T-helper 1 cell treated with Interleukin-12 subunit alpha and Interleukin-12 subunit beta and Interleukin-4 antibody, amounts not matched to agents 30 μg/mL and 1 μg/mL, for 36 hours (primary cell): Measurements from ENCODE around the gene ADGRB3.
"Not testable (repeated sequence)": the region's sequence is repeated elsewhere in the genome, so short reads cannot be mapped to it uniquely, and the experiment has no call there.

Experiments
- H3K27ac Mint-ChIP-seq: one replicate; pipeline ENCODE4 v1.8.0; 2021; ENCODE audit warnings: mild to moderate bottlenecking, mixed read lengths
- H3K27me3 Mint-ChIP-seq: one replicate; pipeline ENCODE4 v1.8.0; 2021; ENCODE audit warnings: low read depth, mixed read lengths
- H3K36me3 Mint-ChIP-seq: one replicate; pipeline ENCODE4 v1.8.0; 2021; ENCODE audit warnings: low read depth, mixed read lengths
- H3K4me1 Mint-ChIP-seq: one replicate; pipeline ENCODE4 v1.8.0; 2021; ENCODE audit warnings: low read depth, mixed read lengths
- H3K4me3 Mint-ChIP-seq: one replicate; pipeline ENCODE4 v1.8.0; 2021; ENCODE audit warnings: mild to moderate bottlenecking, moderate library complexity, mixed read lengths
- H3K9me3 Mint-ChIP-seq: one replicate; pipeline ENCODE4 v1.8.0; 2021; ENCODE audit warnings: mixed read lengths

The ADGRB3 gene

GRCh38 chr6:69424581-69424980 is 789.5 kb downstream of the ADGRB3 start:
- Mint-ChIP-seq H3K36me3 (no peaks in the 10 kb centered on the region), H3K27ac (no peak overlapping the region), H3K4me1 (no peaks in the 10 kb centered on the region), H3K9me3 (no peaks in the 10 kb centered on the region), H3K4me3 (no peak overlapping the region), H3K27me3 (no peaks in the 10 kb centered on the region)

DNA sequence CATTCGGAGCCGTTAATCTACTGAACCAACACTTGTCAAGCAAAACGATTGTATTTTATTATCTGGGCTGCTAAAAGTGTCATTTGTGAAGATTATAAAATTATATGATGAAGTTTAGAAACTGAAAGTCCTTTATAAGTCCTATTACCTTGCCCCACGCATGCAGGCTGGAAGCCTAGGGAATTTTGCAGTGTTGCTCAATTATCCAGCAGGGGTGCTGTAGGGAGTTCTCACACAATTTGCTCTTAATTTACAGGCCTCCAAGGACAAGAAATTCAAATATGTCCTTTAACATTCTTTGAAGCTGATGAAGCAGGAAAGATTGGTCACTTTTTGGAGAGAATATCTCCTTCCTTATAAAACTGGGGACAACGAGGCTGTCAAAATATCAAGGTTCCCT is 792.8 kb downstream of the ADGRB3 start:
- no peaks in the 10 kb centered on the region for H3K27me3 Mint-ChIP-seq
- H3K9me3 Mint-ChIP-seq: no peaks in the 10 kb centered on the region
- no peak overlapping the region for H3K27ac Mint-ChIP-seq
- no peaks in the 10 kb centered on the region for H3K4me1 Mint-ChIP-seq
- H3K4me3 Mint-ChIP-seq: no peak overlapping the region
- H3K36me3 Mint-ChIP-seq: no peaks in the 10 kb centered on the region

GRCh38 chr6:69432168-69432567 is 797.1 kb downstream of the ADGRB3 start:
- not testable (repeated sequence) for H3K27me3 Mint-ChIP-seq, H3K36me3 Mint-ChIP-seq, H3K4me3 Mint-ChIP-seq, H3K27ac Mint-ChIP-seq, H3K4me1 Mint-ChIP-seq, H3K9me3 Mint-ChIP-seq

DNA sequence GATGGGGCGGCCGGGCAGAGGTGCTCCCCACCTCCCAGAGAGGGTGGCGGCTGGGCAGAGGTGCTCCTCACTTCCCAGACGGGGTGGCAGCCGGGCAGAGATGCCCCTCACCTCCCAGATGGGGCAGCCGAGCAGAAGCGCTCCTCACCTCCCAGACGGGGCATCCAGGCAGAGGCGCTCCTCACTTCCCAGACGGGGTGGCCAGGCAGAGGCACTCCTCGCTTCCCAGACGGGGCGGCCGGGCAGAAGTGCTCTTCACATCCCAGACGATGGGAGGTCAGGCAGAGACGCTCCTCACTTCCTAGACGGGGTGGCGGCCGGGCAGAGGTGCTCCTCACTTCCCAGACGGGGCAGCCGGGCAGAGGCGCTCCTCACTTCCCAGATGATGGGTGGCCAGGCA is 798.0 kb downstream of the ADGRB3 start:
- H3K4me3 Mint-ChIP-seq, H3K27ac Mint-ChIP-seq, H3K9me3 Mint-ChIP-seq, H3K36me3 Mint-ChIP-seq, H3K4me1 Mint-ChIP-seq, H3K27me3 Mint-ChIP-seq: not testable (repeated sequence)

DNA sequence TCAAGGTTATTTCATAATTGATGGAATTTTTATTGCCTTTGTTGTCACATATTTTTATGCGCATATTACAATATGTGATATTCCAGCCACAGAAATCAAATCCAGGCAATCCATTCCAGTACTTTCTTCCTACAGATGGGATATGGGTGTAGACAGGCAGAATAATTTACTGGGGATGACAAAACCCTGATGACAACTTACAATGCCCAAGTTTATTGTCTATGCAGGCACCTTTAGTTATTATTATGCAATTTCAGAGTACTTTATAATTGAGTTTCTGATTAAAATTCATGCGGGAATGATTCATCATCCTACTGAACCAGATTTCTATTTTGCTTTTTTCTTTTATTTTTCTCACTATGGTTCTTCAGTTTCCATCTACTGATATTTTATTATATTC is 803.0 kb downstream of the ADGRB3 start:
- Mint-ChIP-seq H3K9me3 (peaks cover 6% of the 10 kb centered on the region), H3K27me3 (no peaks in the 10 kb centered on the region), H3K4me1 (no peaks in the 10 kb centered on the region), H3K4me3 (no peak overlapping the region), H3K27ac (no peak overlapping the region), H3K36me3 (no peaks in the 10 kb centered on the region)
